Measurements from ENCODE around the gene SLC51B. TPM values are rescaled to one million over a fixed set of nuclear protein-coding genes. Genes with fewer than 3 reads are reported as not detected.
"Not testable (repeated sequence)": the region's sequence is repeated elsewhere in the genome, so short reads cannot be mapped to it uniquely, and the experiment has no call there.

Gene SLC51B
- total RNA-seq, 1 donor from 2014 or later: 1.2 TPM

DNA sequence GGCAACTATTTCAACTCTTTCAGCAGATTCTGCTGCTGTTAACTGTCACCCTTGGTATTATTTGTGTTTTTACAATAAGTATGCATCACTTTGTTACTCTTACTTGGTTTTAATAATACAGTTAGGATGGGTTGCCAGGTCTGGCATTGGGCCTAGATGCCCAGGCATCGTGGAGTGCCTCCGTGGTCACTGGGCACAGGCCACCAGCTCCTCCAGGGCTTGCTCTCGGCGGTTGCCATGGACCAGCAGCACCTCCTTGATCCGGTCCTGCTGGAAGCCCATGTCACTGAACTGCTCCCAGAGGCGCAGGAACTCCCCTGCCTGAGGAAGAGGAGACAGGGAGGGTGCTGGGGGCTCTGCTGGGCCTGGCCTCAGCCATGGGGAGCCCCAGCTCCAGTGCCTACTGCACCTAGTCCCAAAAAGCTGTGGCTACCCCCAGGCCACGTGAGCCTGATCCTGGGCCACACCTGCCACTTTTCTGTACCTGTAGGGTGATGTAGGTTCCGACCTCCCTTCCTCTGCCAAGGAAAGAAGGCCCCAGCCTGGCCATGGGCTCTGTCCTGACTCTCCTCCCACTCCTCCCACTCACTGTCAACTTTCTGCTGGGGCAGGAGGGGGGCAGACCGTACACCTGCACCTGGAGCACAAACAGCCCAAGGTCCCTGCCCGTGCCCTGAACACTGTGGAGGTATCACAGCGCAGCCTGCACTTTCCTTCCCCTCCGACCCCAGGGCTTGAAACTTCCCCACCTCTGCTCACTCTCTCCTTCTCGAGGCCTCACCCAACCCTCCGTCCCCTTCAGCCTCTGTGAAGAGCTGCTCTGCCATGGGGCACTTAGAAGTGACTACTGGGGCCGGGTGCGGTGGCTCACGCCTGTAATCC lies 48.0 kb downstream of the SLC51B start:
- Mint-ChIP-seq H3K4me1 (ENCODE audit: unreplicated experiment) (peaks cover 15% of the 10 kb centered on the region), H3K27ac (no peak overlapping the region), H3K4me3 (no peak overlapping the region), H3K36me3 (peaks cover 2% of the 10 kb centered on the region), H3K27me3 (no peaks in the 10 kb centered on the region), H3K9me3 (no peaks in the 10 kb centered on the region)
- TF ChIP-seq CTCF (conservative IDR thresholded peaks at IDR 0.05): no peak
- no peak for DNase-seq (ENCODE audit: extremely low spot score, unreplicated experiment)

GRCh38 chr15:65093793-65094170 lies 48.6 kb downstream of the SLC51B start:
- not testable (repeated sequence) for H3K27me3 Mint-ChIP-seq; DNase-seq (ENCODE audit: extremely low spot score, unreplicated experiment); H3K36me3 Mint-ChIP-seq; H3K4me3 Mint-ChIP-seq; H3K27ac Mint-ChIP-seq; H3K9me3 Mint-ChIP-seq
- H3K4me1 Mint-ChIP-seq (ENCODE audit: unreplicated experiment): peaks cover 13% of the 10 kb centered on the region

GRCh38 chr15:65094294-65094995 lies 49.3 kb downstream of the SLC51B start:
- TF ChIP-seq CTCF (conservative IDR thresholded peaks at IDR 0.05): no peak
- Mint-ChIP-seq H3K4me3 (no peak overlapping the region), H3K27ac (no peak overlapping the region), H3K4me1 (ENCODE audit: unreplicated experiment) (peaks cover 7% of the 10 kb centered on the region), H3K27me3 (no peaks in the 10 kb centered on the region), H3K36me3 (peaks cover 11% of the 10 kb centered on the region), H3K9me3 (no peaks in the 10 kb centered on the region)
- no peak for DNase-seq (ENCODE audit: extremely low spot score, unreplicated experiment)

DNA sequence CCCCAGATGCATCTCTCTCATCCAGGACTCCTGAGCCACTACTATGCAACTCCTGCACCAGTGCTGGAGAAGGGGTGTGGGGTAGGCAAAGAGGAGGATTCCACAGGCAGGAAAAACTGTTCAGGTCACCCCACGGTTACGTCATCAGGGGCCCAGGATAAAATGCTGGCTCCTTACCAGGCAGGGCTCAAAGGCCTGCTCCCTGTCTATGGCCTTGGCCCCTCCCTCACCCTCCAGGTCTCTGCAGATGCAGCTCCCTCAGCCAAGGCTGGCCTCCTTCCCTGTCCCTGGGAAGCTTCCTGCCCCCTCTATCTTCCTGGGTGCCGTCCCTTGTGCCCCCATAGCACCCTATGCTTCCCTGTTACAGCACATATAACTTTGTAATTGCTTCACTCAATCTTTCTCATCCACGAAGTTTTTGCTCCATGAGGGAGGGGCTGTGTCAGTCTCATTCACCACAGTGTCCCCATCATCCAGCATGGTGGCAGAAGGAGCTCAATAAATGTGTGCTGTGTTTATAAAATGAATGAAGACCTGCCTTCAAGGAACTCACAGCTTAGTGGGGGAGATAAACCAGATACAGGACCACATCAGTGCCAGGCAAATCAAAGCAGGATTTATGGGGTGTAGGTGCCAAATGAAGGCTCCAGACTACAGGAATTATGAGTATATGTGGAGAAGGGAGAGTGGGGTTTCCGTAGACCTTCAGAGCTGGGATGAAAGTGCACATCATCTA lies 50.0 kb downstream of the SLC51B start:
- Mint-ChIP-seq H3K36me3 (peaks cover 11% of the 10 kb centered on the region), H3K4me1 (ENCODE audit: unreplicated experiment) (peaks cover 6% of the 10 kb centered on the region), H3K27me3 (no peaks in the 10 kb centered on the region), H3K27ac (no peak overlapping the region), H3K9me3 (no peaks in the 10 kb centered on the region), H3K4me3 (no peak overlapping the region)
- no peak for TF ChIP-seq CTCF (conservative IDR thresholded peaks at IDR 0.05)
- DNase-seq (ENCODE audit: extremely low spot score, unreplicated experiment): no peak

DNA sequence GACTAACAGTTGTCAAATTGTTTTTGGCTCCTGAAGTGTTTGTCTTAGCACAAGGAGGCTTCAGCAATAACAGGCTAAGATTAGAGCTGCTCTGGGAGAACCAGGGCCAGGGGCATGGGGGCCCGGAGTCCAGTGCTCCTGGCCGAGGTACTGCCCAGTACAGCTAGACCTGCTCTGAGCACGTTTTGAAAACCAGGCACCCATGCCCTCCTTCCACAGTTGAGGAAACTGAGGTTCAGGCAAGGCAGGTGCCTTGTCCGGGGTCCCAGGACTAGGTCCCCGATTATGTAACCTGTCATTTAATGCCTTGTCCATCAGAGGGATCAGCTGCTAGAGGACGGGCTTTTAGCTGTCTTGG lies 50.5 kb downstream of the SLC51B start:
- Mint-ChIP-seq H3K27me3 (no peaks in the 10 kb centered on the region), H3K4me1 (ENCODE audit: unreplicated experiment) (peaks cover 6% of the 10 kb centered on the region), H3K27ac (no peak overlapping the region), H3K9me3 (no peaks in the 10 kb centered on the region), H3K4me3 (no peak overlapping the region), H3K36me3 (peaks cover 15% of the 10 kb centered on the region)
- no peak for DNase-seq (ENCODE audit: extremely low spot score, unreplicated experiment)
- no peak for TF ChIP-seq CTCF (conservative IDR thresholded peaks at IDR 0.05)

All from type B pancreatic cell (in vitro differentiated cells).